Smooth muscle cell (in vitro differentiated cells): ENCODE measurements around the gene UBAC2. TPM values are rescaled to one million over a fixed set of nuclear protein-coding genes. Genes with fewer than 3 reads are reported as not detected.
A peak's percentile ranks its signal among the peaks of the same experiment; 100 is the strongest.

Experiments used
- DNase-seq: peaks from one replicate; lab custom pipeline; 2025; ENCODE audit not compliant: unreplicated experiment; lab: John Stamatoyannopoulos, UW
- H2AFZ ChIP-seq: fragments of 200-600 bp; sonication (generic); 2 replicates; pipeline ENCODE4 v1.6.0; 2016; ENCODE audit warnings: antibody characterized with exemption, low read depth, mild to moderate bottlenecking
- H3F3A ChIP-seq: fragments of 200-600 bp; sonication (generic); 2 replicates; pipeline ENCODE4 v1.6.0; 2017; ENCODE audit warnings: antibody characterized with exemption, low read depth
- H3K27ac ChIP-seq: fragments of 200-600 bp; sonication (generic); 2 replicates; pipeline ENCODE4 v1.5.1; 2016; ENCODE audit warnings: low read depth, mild to moderate bottlenecking
- H3K27me3 ChIP-seq: fragments of 200-600 bp; sonication (generic); 2 replicates; pipeline ENCODE4 v1.6.1; 2016; ENCODE audit warnings: low read depth, mild to moderate bottlenecking
- H3K36me3 ChIP-seq: fragments of 200-600 bp; sonication (generic); 2 replicates; pipeline ENCODE4 v1.5.1; 2016; ENCODE audit warnings: low read depth
- H3K4me1 ChIP-seq: fragments of 200-600 bp; sonication (generic); 2 replicates; pipeline ENCODE4 v1.5.1; 2016; ENCODE audit warnings: low read depth
- H3K4me2 ChIP-seq: fragments of 200-600 bp; sonication (generic); 2 replicates; pipeline ENCODE4 v1.6.0; 2016; ENCODE audit warnings: mild to moderate bottlenecking
- H3K4me3 ChIP-seq: fragments of 200-600 bp; sonication (generic); 2 replicates; pipeline ENCODE4 v1.5.1; 2016; ENCODE audit warnings: mild to moderate bottlenecking
- H3K79me2 ChIP-seq: fragments of 200-600 bp; sonication (generic); 2 replicates; pipeline ENCODE4 v1.6.0; 2016; ENCODE audit warnings: low read depth, mild to moderate bottlenecking
- H3K9ac ChIP-seq: fragments of 200-600 bp; sonication (generic); 2 replicates; pipeline ENCODE4 v1.6.0; 2016; ENCODE audit warnings: low read depth
- H3K9me3 ChIP-seq: fragments of 200-600 bp; sonication (generic); replicated peaks from 2 replicates; pipeline ENCODE4 v1.5.1; 2016; ENCODE audit warnings: low read depth
- H4K20me1 ChIP-seq: fragments of 200-600 bp; sonication (generic); 2 replicates; pipeline ENCODE4 v1.6.0; 2016; ENCODE audit warnings: low read depth
- WGBS: methylation state at CpG from one replicate; pipeline ENCODE4 v1.1.7; 2016; ENCODE audit warnings: low lambda C conversion rate; 5-methylcytosine and 5-hydroxymethylcytosine counted together
- polyA plus RNA-seq: library from polyadenylated mRNA; unstranded; fragments of >200 nt; fragmentation: Nextera tagmentation; extraction: Ambion mirVana; gene quantifications from 2 replicates; pipeline ENCODE4 v1.2.1, GENCODE V29; 2016
- total RNA-seq: library from RNA; depleted of rRNA; stranded (reverse); fragments of >200 nt; gene quantifications from 2 replicates; pipeline ENCODE4 v1.2.3, GENCODE V29; 2014
- TF ChIP-seq, protein P1 (sequence below): fragments of 200-600 bp; sonication (generic); IDR thresholded peaks from 2 replicates; pipeline ENCODE4 v1.5.1; 2017; ENCODE audit warnings: borderline replicate concordance, mild to moderate bottlenecking, antibody characterized with exemption; ENCODE audit not compliant: insufficient read depth, poor library complexity, severe bottlenecking

UBAC2 gene
- total and polyA plus RNA-seq, 2 experiments from 2014 or later, result 58.4 to 74.0 TPM

DNA sequence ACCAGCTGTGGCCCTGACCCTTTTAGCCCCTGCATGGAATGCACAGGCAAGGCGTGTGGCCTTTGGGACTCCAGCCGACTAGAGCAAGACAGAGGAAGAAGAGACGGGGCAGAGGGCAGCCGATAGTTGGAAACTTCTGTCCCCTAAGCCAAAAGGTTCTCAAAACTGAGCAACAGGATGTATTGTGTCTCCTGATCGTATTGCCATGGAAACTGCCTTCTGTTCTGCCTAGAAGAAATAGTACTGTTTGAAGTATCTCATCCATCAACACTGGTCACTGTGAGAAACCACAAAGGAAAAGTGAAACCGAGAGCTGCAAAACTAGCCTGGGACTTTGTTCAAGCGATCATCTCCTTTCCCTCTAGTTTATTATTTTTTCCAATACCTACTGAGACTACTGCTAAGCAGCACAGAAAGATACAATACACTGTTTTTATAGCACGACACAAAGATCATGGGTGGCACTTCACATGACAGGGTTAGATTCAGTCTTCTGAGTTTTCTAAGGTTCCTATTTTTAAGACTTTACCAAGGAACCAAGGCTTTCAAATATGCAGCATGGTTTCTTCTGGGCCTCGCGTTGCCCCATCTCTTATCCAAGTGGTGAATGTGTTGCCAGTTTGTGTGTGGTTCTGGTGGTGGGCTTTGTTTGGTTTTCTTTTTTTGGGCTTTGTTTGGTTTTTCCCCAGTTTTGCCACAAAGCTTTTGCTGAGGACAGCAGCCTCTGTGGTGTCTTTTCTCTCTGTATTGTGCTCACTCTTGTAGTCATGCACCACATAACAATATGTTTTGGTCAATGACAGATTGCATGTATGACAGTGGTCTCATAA is 155.8 kb downstream of the UBAC2 start:
- H3F3A ChIP-seq, result peaks cover 14% of the 10 kb centered on the region
- peaks cover 6% of the 10 kb centered on the region for H4K20me1 ChIP-seq
- peak overlapping the region; percentile 91 for H3K27ac ChIP-seq
- H2AFZ ChIP-seq, result no peak overlapping the region
- H3K36me3 ChIP-seq, result no peaks in the 10 kb centered on the region
- 60% methylated on average over 10 of the region's 10 CpGs for WGBS
- no peaks in the 10 kb centered on the region for H3K27me3 ChIP-seq
- H3K79me2 ChIP-seq, result no peaks in the 10 kb centered on the region
- H3K4me3 ChIP-seq, result no peak overlapping the region
- no peak for DNase-seq
- no peaks in the 10 kb centered on the region for H3K9me3 ChIP-seq
- peak overlapping the region; percentile 70 for H3K4me2 ChIP-seq
- peaks cover 5% of the 10 kb centered on the region for H3K4me1 ChIP-seq
- TF ChIP-seq, protein P1, sequence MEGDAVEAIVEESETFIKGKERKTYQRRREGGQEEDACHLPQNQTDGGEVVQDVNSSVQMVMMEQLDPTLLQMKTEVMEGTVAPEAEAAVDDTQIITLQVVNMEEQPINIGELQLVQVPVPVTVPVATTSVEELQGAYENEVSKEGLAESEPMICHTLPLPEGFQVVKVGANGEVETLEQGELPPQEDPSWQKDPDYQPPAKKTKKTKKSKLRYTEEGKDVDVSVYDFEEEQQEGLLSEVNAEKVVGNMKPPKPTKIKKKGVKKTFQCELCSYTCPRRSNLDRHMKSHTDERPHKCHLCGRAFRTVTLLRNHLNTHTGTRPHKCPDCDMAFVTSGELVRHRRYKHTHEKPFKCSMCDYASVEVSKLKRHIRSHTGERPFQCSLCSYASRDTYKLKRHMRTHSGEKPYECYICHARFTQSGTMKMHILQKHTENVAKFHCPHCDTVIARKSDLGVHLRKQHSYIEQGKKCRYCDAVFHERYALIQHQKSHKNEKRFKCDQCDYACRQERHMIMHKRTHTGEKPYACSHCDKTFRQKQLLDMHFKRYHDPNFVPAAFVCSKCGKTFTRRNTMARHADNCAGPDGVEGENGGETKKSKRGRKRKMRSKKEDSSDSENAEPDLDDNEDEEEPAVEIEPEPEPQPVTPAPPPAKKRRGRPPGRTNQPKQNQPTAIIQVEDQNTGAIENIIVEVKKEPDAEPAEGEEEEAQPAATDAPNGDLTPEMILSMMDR, result no peak
- peak overlapping the region; percentile 42 for H3K9ac ChIP-seq

DNA sequence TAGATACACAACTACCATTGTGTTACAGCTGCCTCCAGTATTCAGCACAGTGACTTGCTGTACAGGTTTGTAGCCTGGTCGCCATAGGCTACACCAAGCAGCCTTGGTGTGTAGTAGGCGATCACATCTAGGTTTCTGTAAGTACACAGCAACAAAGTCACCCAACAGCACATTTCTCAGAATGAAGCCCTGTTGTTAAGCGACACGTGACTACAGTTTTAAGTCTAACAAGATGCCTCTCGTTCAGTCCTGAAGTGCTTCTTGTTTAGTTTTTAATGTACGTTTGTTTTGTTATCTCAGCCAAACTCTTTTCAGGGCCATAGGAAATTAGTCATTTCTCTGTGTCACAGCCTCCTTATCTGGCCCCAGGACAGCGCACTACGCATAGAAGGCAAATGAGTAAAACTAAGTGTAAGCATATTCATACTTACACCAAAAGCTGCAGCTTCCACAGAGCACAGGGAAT is 156.5 kb downstream of the UBAC2 start:
- H2AFZ ChIP-seq, result no peak overlapping the region
- peak overlapping the region; percentile 42 for H3K9ac ChIP-seq
- peaks cover 5% of the 10 kb centered on the region for H3K4me1 ChIP-seq
- WGBS, result 33% methylated on average over 8 of the region's 8 CpGs
- H3K9me3 ChIP-seq, result no peaks in the 10 kb centered on the region
- H3K36me3 ChIP-seq, result no peaks in the 10 kb centered on the region
- peaks cover 14% of the 10 kb centered on the region for H3F3A ChIP-seq
- TF ChIP-seq, protein P1, result no peak
- H3K27me3 ChIP-seq, result no peaks in the 10 kb centered on the region
- no peak overlapping the region for H3K4me3 ChIP-seq
- DNase-seq, result no peak
- H3K4me2 ChIP-seq, result peak overlapping the region; percentile 70
- H4K20me1 ChIP-seq, result peaks cover 6% of the 10 kb centered on the region
- H3K79me2 ChIP-seq, result no peaks in the 10 kb centered on the region
- peak overlapping the region; percentile 91 for H3K27ac ChIP-seq

DNA sequence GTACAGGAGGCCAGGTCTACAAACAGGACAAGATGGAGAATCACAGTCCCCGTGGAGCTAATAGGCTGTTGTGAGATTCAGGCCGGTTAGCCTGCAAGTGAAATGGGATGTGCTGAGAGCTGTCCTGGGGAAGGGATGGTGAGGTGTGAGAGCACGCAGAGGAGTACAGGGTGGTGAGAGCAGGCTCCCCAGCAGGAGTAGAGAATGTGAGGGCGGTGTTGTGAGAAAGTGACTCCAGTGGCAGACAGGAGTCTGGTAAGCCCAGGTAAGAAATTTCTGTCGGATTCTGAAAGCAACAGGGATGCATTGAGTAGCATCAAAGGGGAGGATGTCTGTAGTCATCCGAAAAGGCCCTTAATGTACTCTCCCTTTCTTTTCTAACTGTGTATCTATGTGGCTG is 157.3 kb downstream of the UBAC2 start:
- no peaks in the 10 kb centered on the region for H3K27me3 ChIP-seq
- H3K9ac ChIP-seq, result no peak overlapping the region
- no peaks in the 10 kb centered on the region for H3K36me3 ChIP-seq
- peaks cover 5% of the 10 kb centered on the region for H3K4me1 ChIP-seq
- H3K27ac ChIP-seq, result peak overlapping the region; percentile 91
- H2AFZ ChIP-seq, result no peak overlapping the region
- H3K9me3 ChIP-seq, result no peaks in the 10 kb centered on the region
- peaks cover 6% of the 10 kb centered on the region for H4K20me1 ChIP-seq
- WGBS, result 95% methylated on average over 6 of the region's 6 CpGs
- DNase-seq, result no peak
- TF ChIP-seq, protein P1, result no peak
- H3K4me3 ChIP-seq, result no peak overlapping the region
- no peaks in the 10 kb centered on the region for H3K79me2 ChIP-seq
- H3F3A ChIP-seq, result peaks cover 14% of the 10 kb centered on the region
- peak overlapping the region; percentile 70 for H3K4me2 ChIP-seq
